Body of pancreas (tissue), 4 donors: ENCODE data around the gene AGPAT3. TPM values are rescaled to one million over a fixed set of nuclear protein-coding genes. Genes with fewer than 3 reads are reported as not detected.

ENCODE experiments used
- ATAC-seq: fragments of 150-250 bp; one replicate; pipeline ENCODE4 v1.9.1; 2016
- DNase-seq, 4 donors: peaks; one replicate each; pipeline ENCODE4 v3.0.0-alpha.2; 2019
- H3K27ac ChIP-seq, 4 donors: fragments of 200-600 bp; sonication (generic); 1 replicate in 3 of 4; 2 replicates in 1 of 4; pipeline versions ENCODE4 v1.5.1 to v1.6.1; 2016 to 2019; ENCODE audit warnings: mild to moderate bottlenecking in 1 of 4, mixed read lengths in 1 of 4, moderate library complexity in 1 of 4
- H3K27me3 ChIP-seq, 2 donors: fragments of 200-600 bp; sonication (generic); one replicate each; pipeline ENCODE4 v1.6.0; 2016; ENCODE audit warnings: mild to moderate bottlenecking in 1 of 2
- H3K36me3 ChIP-seq, 2 donors: fragments of 200-600 bp; sonication (generic); replicated peaks in 1 of 2; 2 replicates each; pipeline ENCODE4 v1.5.1; 2016; ENCODE audit warnings: low read depth in 2 of 2; ENCODE audit not compliant: insufficient read depth in 1 of 2
- H3K4me1 ChIP-seq: fragments of 200-600 bp; sonication (generic); one replicate; pipeline ENCODE4 v1.6.0; 2016
- H3K4me3 ChIP-seq, 2 donors: fragments of 200-600 bp; sonication (generic); 1 replicate in 1 of 2; 2 replicates in 1 of 2; pipeline ENCODE4 v1.5.1; 2016 to 2019
- H3K9me3 ChIP-seq, 3 donors: fragments of 200-600 bp; sonication (generic); 1 replicate in 2 of 3; 2 replicates in 1 of 3; pipeline ENCODE4 v1.5.1; 2016
- POLR2A ChIP-seq, 3 donors: fragments of 450-650 bp; IDR thresholded peaks; one replicate each; pipeline ENCODE4 v1.6.1; 2016; ENCODE audit warnings: antibody characterized with exemption in 3 of 3, mild to moderate bottlenecking in 2 of 3
- WGBS, 2 donors: methylation state at CpG; one replicate each; pipeline ENCODE4 v1.1.5; 2017; 5-methylcytosine and 5-hydroxymethylcytosine counted together
- intact Hi-C: fragments of 100-400 bp; cut with DNase I; formaldehyde crosslinking; loops from one replicate; pipeline ENCODE4 v1.15.1; 2023
- total RNA-seq, 2 donors: library from RNA; depleted of rRNA; stranded (reverse); fragments of >200 nt; gene quantifications; one replicate each; pipeline ENCODE4 v1.1.0, GENCODE V29; 2016
- TF ChIP-seq, protein P1 (sequence below), 7 experiments: fragments of 450-650 bp in 4 of 7; fragments of 200-600 bp in 3 of 7; sonication (generic) in 3 of 7; IDR thresholded peaks; one replicate each; pipeline ENCODE4 v1.5.1; 2016 to 2019; ENCODE audit warnings: antibody characterized with exemption in 7 of 7

The AGPAT3 gene
- total RNA-seq, 2 donors from 2014 or later: 21.8 to 39.2 TPM

DNA sequence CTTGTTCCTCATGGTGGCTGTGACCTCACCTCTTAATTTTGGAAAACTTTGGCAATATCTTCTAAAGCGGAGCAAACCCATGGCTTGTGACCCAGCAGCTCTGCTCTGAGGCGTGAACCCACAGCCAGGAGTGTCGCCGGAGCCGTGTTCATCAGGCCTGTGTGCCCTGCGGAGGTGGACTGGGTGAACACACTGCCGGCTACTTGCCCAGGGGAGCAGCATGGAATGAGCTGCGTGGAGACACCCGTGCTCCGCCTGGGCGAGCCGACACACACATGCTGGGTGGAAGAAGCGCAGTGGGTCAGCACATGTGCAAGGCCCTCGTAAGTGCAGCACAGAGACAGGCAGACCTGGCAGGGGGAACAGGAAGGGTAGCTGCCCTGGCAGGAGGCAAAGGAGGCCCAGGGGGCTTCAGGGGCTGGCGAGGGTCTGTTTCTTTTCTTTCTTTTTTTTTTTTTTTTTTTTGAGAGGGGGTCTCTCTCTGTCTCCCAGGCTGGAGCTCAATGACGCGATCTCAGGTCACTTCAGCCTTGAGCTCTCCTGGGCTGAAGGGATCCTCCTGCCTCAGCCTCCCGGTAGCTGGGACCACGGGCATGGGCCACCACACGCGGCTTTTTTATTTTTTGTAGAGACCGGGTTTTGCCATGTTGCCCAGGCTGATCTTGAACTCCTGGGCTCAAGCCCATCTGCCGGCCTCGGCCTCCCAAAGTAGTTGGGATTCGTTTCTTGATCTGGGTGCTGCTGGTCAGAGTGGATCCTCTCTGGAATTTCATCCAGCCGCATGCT is 41.8 kb downstream of the AGPAT3 start:
- Histone ChIP-seq H3K27ac (no peak overlapping the region), H3K27me3 (no peaks in the 10 kb centered on the region), H3K36me3 (peaks cover 0 to 2% of the 10 kb centered on the region in 2 donors), H3K4me3 (no peak overlapping the region), H3K4me1 (peaks cover 13% of the 10 kb centered on the region), H3K9me3 (no peaks in the 10 kb centered on the region)
- intact Hi-C loops: no loop called here
- 94 to 99% methylated on average over 21 to 26 of the region's 26 CpGs for WGBS, 2 donors
- TF ChIP-seq POLR2A (IDR thresholded peaks at IDR 0.05): no peak
- TF ChIP-seq, protein P1, sequence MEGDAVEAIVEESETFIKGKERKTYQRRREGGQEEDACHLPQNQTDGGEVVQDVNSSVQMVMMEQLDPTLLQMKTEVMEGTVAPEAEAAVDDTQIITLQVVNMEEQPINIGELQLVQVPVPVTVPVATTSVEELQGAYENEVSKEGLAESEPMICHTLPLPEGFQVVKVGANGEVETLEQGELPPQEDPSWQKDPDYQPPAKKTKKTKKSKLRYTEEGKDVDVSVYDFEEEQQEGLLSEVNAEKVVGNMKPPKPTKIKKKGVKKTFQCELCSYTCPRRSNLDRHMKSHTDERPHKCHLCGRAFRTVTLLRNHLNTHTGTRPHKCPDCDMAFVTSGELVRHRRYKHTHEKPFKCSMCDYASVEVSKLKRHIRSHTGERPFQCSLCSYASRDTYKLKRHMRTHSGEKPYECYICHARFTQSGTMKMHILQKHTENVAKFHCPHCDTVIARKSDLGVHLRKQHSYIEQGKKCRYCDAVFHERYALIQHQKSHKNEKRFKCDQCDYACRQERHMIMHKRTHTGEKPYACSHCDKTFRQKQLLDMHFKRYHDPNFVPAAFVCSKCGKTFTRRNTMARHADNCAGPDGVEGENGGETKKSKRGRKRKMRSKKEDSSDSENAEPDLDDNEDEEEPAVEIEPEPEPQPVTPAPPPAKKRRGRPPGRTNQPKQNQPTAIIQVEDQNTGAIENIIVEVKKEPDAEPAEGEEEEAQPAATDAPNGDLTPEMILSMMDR (IDR thresholded peaks at IDR 0.05): no peak
- DNase-seq: no peak
- ATAC-seq: no peak

DNA sequence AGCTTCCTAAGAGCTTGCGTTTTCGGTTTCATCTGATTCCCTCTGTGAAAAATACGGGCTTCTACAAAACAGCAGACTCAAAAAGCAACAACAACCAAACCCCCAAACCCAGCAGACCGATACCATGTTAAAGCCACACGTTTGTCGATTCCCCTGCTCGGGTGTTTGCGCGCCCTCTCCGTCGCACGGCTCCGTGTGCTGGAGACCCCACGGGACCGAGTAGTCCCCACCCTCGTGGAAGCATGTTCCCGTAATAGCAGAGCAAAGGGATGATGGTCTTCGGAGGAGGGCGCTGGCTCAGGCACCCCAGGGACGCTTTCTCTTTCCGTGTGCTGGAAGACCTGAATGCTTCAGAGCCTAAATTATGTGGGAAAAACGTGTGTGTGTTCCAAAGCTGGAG is 42.7 kb downstream of the AGPAT3 start:
- WGBS, 2 donors: 80 to 88% methylated on average over 21 to 22 of the region's 22 CpGs
- H3K36me3 ChIP-seq: peaks cover 0 to 2% of the 10 kb centered on the region in 2 donors
- no peaks in the 10 kb centered on the region for H3K9me3 ChIP-seq
- H3K27ac ChIP-seq: no peak overlapping the region
- H3K4me1 ChIP-seq: peaks cover 9% of the 10 kb centered on the region
- ATAC-seq: no peak
- H3K27me3 ChIP-seq: no peaks in the 10 kb centered on the region
- H3K4me3 ChIP-seq: no peak overlapping the region
- no peak for DNase-seq
- intact Hi-C loops: no loop called here
- TF ChIP-seq POLR2A (IDR thresholded peaks at IDR 0.05): no peak
- TF ChIP-seq, protein P1 (IDR thresholded peaks at IDR 0.05): no peak

DNA sequence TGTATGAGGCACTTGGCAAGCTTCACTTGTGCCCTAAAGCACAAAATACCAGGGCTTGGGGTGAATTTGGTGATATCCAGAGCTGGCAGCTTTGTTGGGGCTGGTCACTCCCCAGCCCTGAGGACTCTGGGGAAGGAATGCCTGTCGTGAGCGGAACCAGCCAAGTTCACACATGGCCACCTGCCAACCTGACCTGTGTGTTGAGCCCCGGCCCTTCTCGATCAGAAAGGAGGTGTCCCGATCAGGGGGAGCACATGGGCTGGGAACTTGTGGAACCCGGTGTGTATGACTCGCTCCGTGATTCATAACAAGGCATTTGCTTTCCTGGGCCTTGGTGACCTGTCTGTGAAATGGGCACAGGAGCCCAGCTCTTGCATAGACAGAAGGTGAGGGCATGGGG is 43.1 kb downstream of the AGPAT3 start:
- Histone ChIP-seq H3K36me3 (peaks cover 0 to 2% of the 10 kb centered on the region in 2 donors), H3K9me3 (no peaks in the 10 kb centered on the region), H3K4me3 (no peak overlapping the region), H3K4me1 (peaks cover 6% of the 10 kb centered on the region), H3K27me3 (no peaks in the 10 kb centered on the region), H3K27ac (no peak overlapping the region)
- no peak for DNase-seq
- ATAC-seq: no peak
- intact Hi-C loops: no loop called here
- TF ChIP-seq, protein P1 (IDR thresholded peaks at IDR 0.05): no peak
- no peak for TF ChIP-seq POLR2A (IDR thresholded peaks at IDR 0.05)
- WGBS, 2 donors: 76 to 79% methylated on average over 8 of the region's 8 CpGs

DNA sequence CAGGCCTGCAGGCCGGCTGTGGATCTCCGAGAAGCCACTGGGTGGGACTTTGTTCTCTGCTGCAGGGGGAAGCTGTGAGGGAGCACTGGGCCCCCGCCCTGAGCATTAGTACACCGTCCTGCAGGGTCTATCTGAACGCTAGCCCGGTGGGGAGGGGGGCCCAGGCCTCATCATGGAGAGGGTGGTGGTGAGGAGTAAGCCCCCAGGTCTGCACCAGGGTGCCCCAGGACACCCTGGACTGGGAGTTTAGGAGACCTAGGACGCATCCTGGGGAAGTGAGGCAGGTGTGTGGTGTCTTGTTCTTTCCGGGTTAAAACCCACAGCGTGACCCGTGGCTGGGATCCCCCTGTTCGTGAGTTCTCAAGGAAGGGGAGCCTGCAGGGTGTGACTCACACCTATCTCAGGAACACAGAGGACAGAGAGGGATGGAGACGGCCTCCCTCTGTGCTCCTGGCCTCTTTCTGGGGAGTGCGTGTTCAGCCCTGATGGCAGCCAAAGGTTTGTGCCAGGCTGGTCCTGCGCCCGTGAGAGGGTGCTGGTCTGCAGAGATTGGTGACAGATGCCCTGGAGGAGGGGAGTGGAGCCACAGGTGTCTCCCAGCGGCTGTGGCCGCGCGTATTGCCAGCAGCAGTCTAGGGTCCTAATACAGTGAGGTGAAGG is 44.8 kb downstream of the AGPAT3 start:
- WGBS, 2 donors: 90 to 97% methylated on average over 13 to 19 of the region's 19 CpGs
- peaks cover 0 to 2% of the 10 kb centered on the region in 2 donors for H3K36me3 ChIP-seq
- TF ChIP-seq POLR2A (IDR thresholded peaks at IDR 0.05): no peak
- TF ChIP-seq, protein P1 (IDR thresholded peaks at IDR 0.05): no peak
- no peak for ATAC-seq
- no peak overlapping the region for H3K27ac ChIP-seq
- no peak for DNase-seq
- H3K4me1 ChIP-seq: no peaks in the 10 kb centered on the region
- intact Hi-C loops: no loop called here
- no peak overlapping the region for H3K4me3 ChIP-seq
- no peaks in the 10 kb centered on the region for H3K27me3 ChIP-seq
- H3K9me3 ChIP-seq: no peaks in the 10 kb centered on the region
